Aorta (tissue), 5 donors: ENCODE data around the gene GRK1. TPM values are rescaled to one million over a fixed set of nuclear protein-coding genes. Genes with fewer than 3 reads are reported as not detected.

Experiments
- ATAC-seq: fragments of 200-7000 bp; cut with Tn5 transposase; one replicate; pipeline ENCODE4 v1.9.1; 2022; ENCODE audit warnings: moderate library complexity; ENCODE audit not compliant: low FRiP score
- DNase-seq, 2 donors: peaks; one replicate each; pipeline ENCODE4 v3.0.0-alpha.2; 2020
- H3K27ac ChIP-seq, 2 donors: one replicate each; pipeline ENCODE4 v1.5.1; 2013; ENCODE audit warnings: low read length in 2 of 2, mild to moderate bottlenecking in 2 of 2, moderate library complexity in 2 of 2, control low read depth in 1 of 2, inconsistent platforms in 1 of 2, low read depth in 1 of 2
- H3K27me3 ChIP-seq, 2 donors: one replicate each; pipeline ENCODE4 v1.6.1; 2013; ENCODE audit warnings: control low read depth in 1 of 2, low read length in 1 of 2, mild to moderate bottlenecking in 1 of 2, moderate library complexity in 1 of 2; ENCODE audit not compliant: insufficient read depth in 2 of 2, control insufficient read depth in 1 of 2
- H3K36me3 ChIP-seq, 2 donors: one replicate each; pipeline ENCODE4 v1.6.1; 2013; ENCODE audit warnings: control low read depth in 1 of 2, low read length in 1 of 2, mild to moderate bottlenecking in 1 of 2; ENCODE audit not compliant: insufficient read depth in 2 of 2, control insufficient read depth in 1 of 2
- H3K4me1 ChIP-seq, 2 donors: one replicate each; pipeline ENCODE4 v1.6.1; 2013; ENCODE audit warnings: low read length in 2 of 2, control low read depth in 1 of 2, mild to moderate bottlenecking in 1 of 2, moderate library complexity in 1 of 2; ENCODE audit not compliant: insufficient read depth in 2 of 2, control insufficient read depth in 1 of 2
- H3K4me3 ChIP-seq, 2 donors: one replicate each; pipeline ENCODE4 v1.5.1; 2013; ENCODE audit warnings: low read length in 2 of 2, control low read depth in 1 of 2, mild to moderate bottlenecking in 1 of 2
- H3K9me3 ChIP-seq: one replicate; pipeline ENCODE4 v1.6.1; 2013; ENCODE audit warnings: mild to moderate bottlenecking, low read length; ENCODE audit not compliant: control insufficient read depth
- WGBS, 2 donors: extraction: QIAGEN DNeasy Blood & Tissue Kit; methylation state at CpG; one replicate each; pipeline ENCODE4 v1.1.7; 2013; 5-methylcytosine and 5-hydroxymethylcytosine counted together
- intact Hi-C, 2 donors: fragments of 100-400 bp; cut with DNase I; formaldehyde crosslinking; loops; one replicate each; pipeline versions ENCODE4 v1.14.2 to v1.15.0; 2022
- polyA plus RNA-seq, 2 donors: library from polyadenylated mRNA; stranded (reverse); fragments of 200-250 nt; gene quantifications; one replicate each; pipeline ENCODE4 v1.2.3, GENCODE V29; 2013
- total RNA-seq, 2 donors: library from RNA; stranded (reverse); fragmentation: NEBNext Ultra II Directional; extraction: Animal tissue kit (Norgen Biotek cat#: 25700); gene quantifications; one replicate each; pipeline ENCODE4 v1.2.1, GENCODE V29; 2021
- donor health status: healthy with polysubstance abuse.
- donor health status: Bipolar disorder and iron deficiency.
- donor health status: DM: no; HTN: no; CAD: no.
- donor health status: DM: no; HTN: no; CAD: no.
- donor health status: DM: yes; HTN: yes; CAD: no.

The GRK1 gene
- total and polyA plus RNA-seq, 4 donors = 0.10 TPM; not detected in 3

GRCh38 chr13:113746671-113747070 is 79.7 kb downstream of the GRK1 start:
- intact Hi-C loops = no loop called here
- Histone ChIP-seq H3K27ac (no peak overlapping the region), H3K4me1 (no peaks in the 10 kb centered on the region), H3K27me3 (no peaks in the 10 kb centered on the region), H3K9me3 (no peaks in the 10 kb centered on the region), H3K36me3 (no peaks in the 10 kb centered on the region), H3K4me3 (no peak overlapping the region)
- ATAC-seq (no peak), DNase-seq (peak in 1 of 2 donors; percentile 61)
- WGBS, 2 donors = 89 to 97% methylated on average over 12 of the region's 12 CpGs

- no peak for ATAC-seq
- Histone ChIP-seq H3K4me3 (no peak overlapping the region), H3K9me3 (no peaks in the 10 kb centered on the region), H3K4me1 (no peaks in the 10 kb centered on the region), H3K27me3 (no peaks in the 10 kb centered on the region), H3K27ac (no peak overlapping the region), H3K36me3 (no peaks in the 10 kb centered on the region)
- DNase-seq = peak; percentile 40 to 69
- 85 to 89% methylated on average over 25 of the region's 25 CpGs for WGBS, 2 donors
- intact Hi-C loops = no loop called here
Observed at GRCh38 chr13:113747291-113747833, 80.3 kb downstream of the GRK1 start.

DNA sequence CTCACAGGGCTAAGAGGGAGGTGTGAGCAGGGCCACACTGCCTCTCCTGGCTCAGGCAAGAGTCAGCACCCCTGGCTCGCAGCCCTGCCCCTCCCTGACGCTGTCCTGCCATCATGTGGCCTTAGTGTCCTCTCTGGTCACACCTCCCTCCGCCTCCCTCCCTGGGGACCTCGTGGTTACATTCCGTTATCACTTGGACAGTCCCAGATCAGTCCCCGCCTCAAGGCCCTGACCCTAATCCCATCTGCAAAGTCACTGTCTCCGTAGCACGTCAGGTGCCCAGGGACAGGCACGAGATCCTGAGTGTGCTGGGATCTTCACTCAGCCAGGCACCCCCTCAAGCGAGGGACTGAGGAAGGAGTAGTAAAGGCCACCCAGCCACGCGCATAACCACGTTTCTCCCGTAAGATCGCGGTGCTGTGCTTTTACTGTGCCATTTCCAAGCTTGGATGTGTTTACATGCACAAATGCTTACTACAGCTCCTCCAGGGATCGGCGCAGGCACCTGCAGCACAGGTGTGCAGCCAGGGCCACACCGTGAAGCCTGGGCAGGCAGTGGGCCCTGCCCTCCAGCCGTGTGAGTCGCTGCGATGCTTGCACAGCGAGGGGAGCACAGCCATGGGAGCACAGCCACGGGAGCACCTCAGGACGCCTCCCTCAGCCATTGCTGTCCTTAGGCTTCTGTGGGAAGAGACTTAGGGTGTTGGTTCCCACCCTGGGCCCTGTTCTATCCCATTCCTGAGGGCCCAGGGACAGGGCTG is 81.3 kb downstream of the GRK1 start:
- intact Hi-C loops = no loop called here
- Histone ChIP-seq H3K9me3 (no peaks in the 10 kb centered on the region), H3K27me3 (no peaks in the 10 kb centered on the region), H3K4me1 (no peaks in the 10 kb centered on the region), H3K36me3 (no peaks in the 10 kb centered on the region), H3K27ac (no peak overlapping the region), H3K4me3 (no peak overlapping the region)
- DNase-seq (peak; percentile 35 to 70), ATAC-seq (peak; percentile 40)
- 84 to 86% methylated on average over 25 of the region's 25 CpGs for WGBS, 2 donors

GRCh38 chr13:113748862-113749451 is 81.9 kb downstream of the GRK1 start:
- no peaks in the 10 kb centered on the region for H3K36me3 ChIP-seq
- H3K27me3 ChIP-seq = no peaks in the 10 kb centered on the region

GRCh38 chr13:113749507-113749906 is 82.5 kb downstream of the GRK1 start:
- no peak for ATAC-seq

More at GRCh38 chr13:113748862-113749451, 81.9 kb downstream of the GRK1 start:
- no peaks in the 10 kb centered on the region for H3K9me3 ChIP-seq
- ATAC-seq (peak; percentile 8), DNase-seq (peak; percentile 42 to 71)
- H3K4me1 ChIP-seq = no peaks in the 10 kb centered on the region
- H3K4me3 ChIP-seq = no peak overlapping the region
- intact Hi-C loops = no loop called here
- H3K27ac ChIP-seq = no peak overlapping the region
- 93 to 94% methylated on average over 22 of the region's 22 CpGs for WGBS, 2 donors

DNA sequence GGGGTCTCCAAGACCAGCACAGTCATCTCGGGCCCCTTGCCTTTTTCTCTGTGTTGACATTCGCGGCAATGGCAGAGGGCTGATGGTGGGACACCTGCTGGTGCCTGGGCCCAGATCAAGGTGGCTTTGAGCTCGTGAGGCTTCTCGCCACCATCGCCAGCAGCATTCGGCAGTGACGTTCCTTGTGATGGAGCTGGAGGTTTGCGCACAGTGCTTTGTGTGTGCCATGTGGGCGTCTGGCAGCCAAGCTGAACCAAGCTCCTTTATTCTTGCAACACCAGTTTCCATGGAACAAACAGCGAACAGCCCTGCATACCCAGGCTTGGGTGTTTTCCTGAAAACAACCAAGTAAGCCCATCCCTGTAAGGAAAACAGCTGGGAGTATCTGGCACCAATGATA is 82.9 kb downstream of the GRK1 start:
- H3K27ac ChIP-seq = no peak overlapping the region
- intact Hi-C loops = no loop called here
- WGBS, 2 donors = 91 to 92% methylated on average over 11 of the region's 11 CpGs
- no peaks in the 10 kb centered on the region for H3K36me3 ChIP-seq
- DNase-seq = peak; percentile 35 to 48
- H3K9me3 ChIP-seq = no peaks in the 10 kb centered on the region
- no peak overlapping the region for H3K4me3 ChIP-seq
- no peak for ATAC-seq
- H3K27me3 ChIP-seq = no peaks in the 10 kb centered on the region
- H3K4me1 ChIP-seq = no peaks in the 10 kb centered on the region

More at GRCh38 chr13:113749507-113749906, 82.5 kb downstream of the GRK1 start:
- H3K4me3 ChIP-seq = no peak overlapping the region
- WGBS, 2 donors = 81 to 87% methylated on average over 13 of the region's 13 CpGs
- no peaks in the 10 kb centered on the region for H3K9me3 ChIP-seq
- no peak overlapping the region for H3K27ac ChIP-seq
- no peaks in the 10 kb centered on the region for H3K36me3 ChIP-seq
- H3K4me1 ChIP-seq = no peaks in the 10 kb centered on the region
- peak in 1 of 2 donors; percentile 56 for DNase-seq
- H3K27me3 ChIP-seq = no peaks in the 10 kb centered on the region
- intact Hi-C loops = no loop called here

GRCh38 chr13:113750554-113751399 is 83.8 kb downstream of the GRK1 start:
- DNase-seq (peak in 1 of 2 donors; percentile 22), ATAC-seq (no peak)
- Histone ChIP-seq H3K36me3 (no peaks in the 10 kb centered on the region), H3K27ac (no peak overlapping the region), H3K9me3 (no peaks in the 10 kb centered on the region), H3K27me3 (no peaks in the 10 kb centered on the region), H3K4me3 (no peak overlapping the region), H3K4me1 (no peaks in the 10 kb centered on the region)
- WGBS, 2 donors = 91 to 92% methylated on average over 23 of the region's 23 CpGs
- intact Hi-C loops = no loop called here

GRCh38 chr13:113751491-113751890 is 84.5 kb downstream of the GRK1 start:
- DNase-seq = peak; percentile 22 to 57
- intact Hi-C loops = no loop called here
- no peak overlapping the region for H3K27ac ChIP-seq
- WGBS, 2 donors = 87 to 90% methylated on average over 19 of the region's 19 CpGs
- H3K4me3 ChIP-seq = no peak overlapping the region
- no peaks in the 10 kb centered on the region for H3K4me1 ChIP-seq
- no peaks in the 10 kb centered on the region for H3K36me3 ChIP-seq
- no peaks in the 10 kb centered on the region for H3K9me3 ChIP-seq
- ATAC-seq = no peak
- H3K27me3 ChIP-seq = no peaks in the 10 kb centered on the region
